Hepatocyte (in vitro differentiated cells): ENCODE measurements around the gene FAM53B.

Experiments
- EZH2phosphoT487 ChIP-seq: fragments of 200-600 bp; sonication (generic); IDR thresholded peaks from one replicate; pipeline ENCODE4 v1.6.1; 2018; ENCODE audit warnings: antibody characterized with exemption, mild to moderate bottlenecking, low read depth, moderate library complexity; ENCODE audit not compliant: unreplicated experiment, severe bottlenecking
- TF ChIP-seq, protein P1 (sequence below): fragments of 200-600 bp; sonication (generic); IDR thresholded peaks from 2 replicates; pipeline ENCODE4 v1.5.1; 2016; ENCODE audit warnings: antibody characterized with exemption, mild to moderate bottlenecking; ENCODE audit not compliant: poor library complexity

- TF ChIP-seq EZH2phosphoT487 = no peak
- TF ChIP-seq, protein P1, sequence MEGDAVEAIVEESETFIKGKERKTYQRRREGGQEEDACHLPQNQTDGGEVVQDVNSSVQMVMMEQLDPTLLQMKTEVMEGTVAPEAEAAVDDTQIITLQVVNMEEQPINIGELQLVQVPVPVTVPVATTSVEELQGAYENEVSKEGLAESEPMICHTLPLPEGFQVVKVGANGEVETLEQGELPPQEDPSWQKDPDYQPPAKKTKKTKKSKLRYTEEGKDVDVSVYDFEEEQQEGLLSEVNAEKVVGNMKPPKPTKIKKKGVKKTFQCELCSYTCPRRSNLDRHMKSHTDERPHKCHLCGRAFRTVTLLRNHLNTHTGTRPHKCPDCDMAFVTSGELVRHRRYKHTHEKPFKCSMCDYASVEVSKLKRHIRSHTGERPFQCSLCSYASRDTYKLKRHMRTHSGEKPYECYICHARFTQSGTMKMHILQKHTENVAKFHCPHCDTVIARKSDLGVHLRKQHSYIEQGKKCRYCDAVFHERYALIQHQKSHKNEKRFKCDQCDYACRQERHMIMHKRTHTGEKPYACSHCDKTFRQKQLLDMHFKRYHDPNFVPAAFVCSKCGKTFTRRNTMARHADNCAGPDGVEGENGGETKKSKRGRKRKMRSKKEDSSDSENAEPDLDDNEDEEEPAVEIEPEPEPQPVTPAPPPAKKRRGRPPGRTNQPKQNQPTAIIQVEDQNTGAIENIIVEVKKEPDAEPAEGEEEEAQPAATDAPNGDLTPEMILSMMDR = no peak
Measured at GRCh38 chr10:124721330-124722045, 22.7 kb downstream of the FAM53B start.
